GM18873 (cell line): ENCODE measurements around the gene PAPSS1.

Source experiments
- ATAC-seq: cut with Tn5 transposase; IDR thresholded peaks from one replicate; pipeline ENCODE4 v1.9.1; 2021; ENCODE audit warnings: mild to moderate bottlenecking, moderate library complexity, moderate number of reproducible peaks; ENCODE audit not compliant: unreplicated experiment, low FRiP score

Gene PAPSS1

GRCh38 chr4:107719922-107720722 is at the start of gene PAPSS1:
PAPSS1 (minus strand) TSS chr4:107720234; CDS start chr4:107720179, 55 bp downstream.
- peak; percentile 82 for ATAC-seq

DNA sequence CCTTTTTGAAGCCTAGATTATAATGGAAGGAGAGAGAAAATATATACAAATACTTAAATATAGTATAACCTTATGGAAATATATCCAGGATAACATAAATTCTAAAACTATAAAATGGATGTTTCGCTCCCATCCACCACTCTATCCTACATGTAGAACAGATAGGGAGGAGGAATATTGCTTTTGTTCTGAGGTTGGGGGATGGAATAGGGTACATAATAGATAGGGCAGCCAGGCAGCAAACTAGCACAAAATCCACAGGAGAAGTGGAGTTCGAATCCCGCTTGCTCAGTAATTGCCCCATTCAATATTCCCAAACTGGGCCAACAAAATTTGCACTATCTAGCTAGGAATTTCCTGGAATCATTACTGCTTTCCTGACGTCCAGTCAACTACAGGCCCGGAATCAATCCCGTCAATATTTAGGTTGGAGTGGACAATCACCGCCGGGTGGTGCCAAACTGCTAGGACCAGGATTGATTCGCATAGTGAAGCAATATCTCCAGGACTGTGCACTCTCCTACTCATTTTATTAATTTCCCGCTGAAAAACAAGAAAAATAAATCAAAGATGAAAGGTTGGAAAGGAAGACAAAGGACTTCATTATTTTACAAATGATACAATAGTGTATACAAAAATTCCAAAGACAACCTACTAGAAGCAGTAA is 40.4 kb upstream of the PAPSS1 start:
- ATAC-seq, result no peak

DNA sequence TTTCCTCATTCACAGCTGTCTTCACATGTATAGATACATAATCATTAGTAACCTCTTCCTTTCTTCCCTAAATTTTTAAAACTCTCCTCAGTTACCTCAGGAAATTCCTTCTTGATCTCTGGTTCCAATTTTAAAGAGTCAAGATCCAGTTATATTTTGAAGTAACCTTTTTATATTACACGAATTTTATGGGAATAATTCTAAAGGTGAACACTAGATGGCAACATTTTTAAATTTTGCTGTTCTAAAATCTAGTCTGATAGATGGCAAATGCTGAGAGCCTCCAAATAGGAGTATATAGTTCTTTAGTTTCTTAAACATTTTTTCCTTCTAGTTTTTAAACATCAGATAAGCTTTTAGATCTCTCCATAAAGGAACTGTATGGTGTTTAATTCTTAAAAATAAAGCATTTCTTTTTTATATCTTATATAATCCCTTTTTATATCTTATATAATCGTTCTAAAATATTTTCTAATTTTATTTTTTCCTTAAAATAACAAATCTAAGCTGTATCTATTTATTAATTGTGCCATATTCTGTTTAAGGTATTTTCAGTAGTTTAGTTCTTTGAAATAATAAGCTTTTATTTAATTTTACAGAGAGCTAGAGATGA is 37.9 kb upstream of the PAPSS1 start:
- no peak for ATAC-seq

- ATAC-seq, result no peak
Measured at GRCh38 chr4:107757283-107757682, 37.2 kb upstream of the PAPSS1 start.

DNA sequence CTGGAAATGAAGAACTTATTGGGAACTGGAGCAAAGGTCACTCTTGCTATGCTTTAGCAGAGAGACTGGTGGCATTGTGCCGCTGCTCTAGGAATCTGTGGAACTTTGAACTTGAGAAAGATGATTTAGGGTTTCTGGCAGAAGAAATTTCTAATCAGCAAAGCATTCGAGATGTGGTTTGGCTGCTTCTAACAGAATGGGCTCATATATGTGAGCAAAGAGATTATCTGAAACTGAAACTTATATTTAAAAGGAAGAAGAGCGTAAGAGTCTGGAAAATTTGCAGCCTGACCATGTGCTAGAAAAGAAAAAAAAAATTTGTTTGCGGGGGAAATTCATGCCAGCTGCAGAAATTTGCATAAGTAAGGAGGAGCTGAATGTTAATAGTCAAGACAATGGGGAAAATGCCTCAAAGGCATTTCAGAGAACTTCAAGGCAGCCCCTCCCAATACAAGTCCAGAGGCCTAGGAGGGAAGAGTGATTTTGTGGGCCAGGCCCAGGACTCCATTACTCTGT is 35.9 kb upstream of the PAPSS1 start:
- ATAC-seq, result no peak

- ATAC-seq, result no peak
Measured at GRCh38 chr4:107751670-107752069, 31.6 kb upstream of the PAPSS1 start.

- no peak for ATAC-seq
Measured at GRCh38 chr4:107747748-107748486, 27.9 kb upstream of the PAPSS1 start.

- ATAC-seq, result no peak
Measured at GRCh38 chr4:107746161-107746560, 26.1 kb upstream of the PAPSS1 start.

DNA sequence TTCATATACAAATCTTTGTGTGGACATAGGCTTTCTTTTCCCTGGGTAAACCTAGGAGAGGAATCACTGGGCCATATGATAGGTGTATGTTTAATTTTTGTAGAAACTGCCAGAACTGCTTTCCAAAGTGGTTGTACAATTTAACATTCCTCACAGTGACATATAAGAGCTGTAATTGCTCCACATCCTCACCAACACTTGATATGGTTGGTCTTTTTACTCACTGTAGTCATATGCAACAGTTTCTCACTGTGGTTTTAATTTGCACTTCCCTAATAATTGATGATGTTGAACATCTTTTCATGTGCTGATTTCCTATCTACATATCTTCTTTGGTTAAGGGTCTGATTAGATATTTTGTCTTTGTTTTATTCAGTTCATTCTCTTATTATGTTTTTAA is 24.5 kb upstream of the PAPSS1 start:
- ATAC-seq, result no peak

- no peak for ATAC-seq
Measured at GRCh38 chr4:107743532-107743931, 23.5 kb upstream of the PAPSS1 start.

- ATAC-seq, result no peak
Measured at GRCh38 chr4:107742791-107743190, 22.8 kb upstream of the PAPSS1 start.

GRCh38 chr4:107742196-107742595 is 22.2 kb upstream of the PAPSS1 start:
- ATAC-seq, result no peak

DNA sequence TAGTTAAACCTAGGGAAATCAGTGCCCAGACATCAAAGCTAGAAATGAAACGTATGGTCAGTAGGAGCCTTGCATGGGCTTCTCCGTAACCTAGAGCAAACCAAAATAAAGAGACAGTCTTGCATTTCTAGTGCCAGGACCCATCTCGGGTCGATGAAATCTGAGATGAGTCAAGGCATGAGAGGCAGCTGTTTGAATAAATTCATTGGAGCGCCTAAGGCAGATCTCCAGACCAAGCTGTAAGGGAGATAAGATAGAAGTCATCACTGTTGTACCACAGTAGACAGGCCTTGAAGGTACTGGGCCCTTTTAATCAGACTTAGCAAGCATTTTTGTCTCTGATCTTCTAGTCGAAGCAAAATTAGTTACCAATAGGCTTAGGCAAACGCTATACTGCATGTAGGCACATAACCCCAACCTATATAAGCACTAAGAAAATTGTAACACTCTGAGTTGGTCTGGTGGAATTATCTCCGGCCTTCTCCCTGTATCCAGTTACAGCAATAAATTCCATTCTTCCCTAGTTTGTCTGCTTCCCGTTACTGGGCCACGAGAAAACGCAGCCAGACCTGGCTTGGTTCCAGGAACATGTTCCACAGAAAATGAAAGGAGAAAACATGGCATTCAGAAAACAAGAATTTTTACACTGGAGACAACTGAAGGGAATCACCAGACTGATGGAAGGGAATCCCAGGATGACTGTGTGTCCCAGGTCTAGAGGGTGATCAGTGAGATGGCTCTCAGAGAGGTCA is 21.1 kb upstream of the PAPSS1 start:
- ATAC-seq, result no peak

DNA sequence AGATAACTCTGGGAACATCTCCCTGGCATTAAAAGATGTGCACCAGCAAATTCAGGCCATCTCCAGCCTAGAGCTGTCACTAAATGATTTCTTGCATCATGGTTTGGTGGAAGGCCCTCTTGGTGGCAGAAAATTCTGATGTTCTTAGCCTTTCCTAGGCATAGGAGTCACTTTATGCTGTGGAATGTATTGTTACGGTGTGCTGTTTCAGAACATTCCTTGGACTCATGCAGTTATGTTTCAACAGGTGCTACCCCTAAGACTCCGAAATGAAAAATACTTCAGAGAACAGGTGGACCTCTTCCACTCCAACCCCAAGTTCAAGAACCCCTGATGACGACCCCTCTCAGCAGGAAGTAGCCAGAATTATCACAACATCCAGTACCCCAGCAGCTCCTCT is 20.3 kb upstream of the PAPSS1 start:
- ATAC-seq, result no peak

DNA sequence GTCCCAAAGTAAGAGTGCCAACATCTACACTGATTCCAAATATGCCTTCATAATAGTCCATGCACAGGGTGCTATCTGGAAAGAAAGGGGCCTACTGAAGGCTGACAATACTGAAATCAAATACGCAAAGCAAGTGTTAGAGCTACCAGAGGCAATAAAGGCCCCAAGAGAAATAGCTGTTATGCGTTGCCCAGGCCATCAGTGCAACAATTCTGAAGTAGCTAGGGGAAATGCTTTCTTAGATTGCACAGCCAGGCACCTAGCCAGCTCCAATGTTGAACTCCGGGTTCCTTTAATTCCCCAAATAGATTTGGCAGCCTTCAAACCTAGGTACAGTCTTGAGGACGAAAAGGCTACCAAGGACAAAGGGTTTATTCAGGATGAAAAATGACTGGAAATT is 17.4 kb upstream of the PAPSS1 start:
- ATAC-seq, result no peak

- peak; percentile 61 for ATAC-seq
Measured at GRCh38 chr4:107736924-107737448, 17.0 kb upstream of the PAPSS1 start.

GRCh38 chr4:107736037-107736436 is 16.0 kb upstream of the PAPSS1 start:
- peak; percentile 74 for ATAC-seq

- no peak for ATAC-seq
Measured at GRCh38 chr4:107734120-107734519, 14.1 kb upstream of the PAPSS1 start.

GRCh38 chr4:107733431-107733925 is 13.4 kb upstream of the PAPSS1 start:
- no peak for ATAC-seq
